HEK293 (cell line): ENCODE results near the gene CDH5.

Experiments
- TCF7L2 ChIP-seq: IDR thresholded peaks from 2 replicates; pipeline ENCODE4 v1.6.1; 2011; ENCODE audit warnings: low read depth, mild to moderate bottlenecking, inconsistent platforms, low read length, moderate library complexity, borderline replicate concordance
- ZFP41 ChIP-seq: fragments of 450-650 bp; formaldehyde crosslinking; IDR thresholded peaks from 2 replicates; pipeline ENCODE4 v1.5.1; 2016; ENCODE audit warnings: missing biosample characterization, missing genetic modification characterization, borderline replicate concordance
- ZNF138 ChIP-seq: fragments of 450-650 bp; formaldehyde crosslinking; IDR thresholded peaks from 2 replicates; pipeline ENCODE4 v1.5.1; 2016; ENCODE audit warnings: missing biosample characterization, missing genetic modification characterization, borderline replicate concordance
- ZNF221 ChIP-seq: fragments of 450-650 bp; formaldehyde crosslinking; IDR thresholded peaks from 2 replicates; pipeline ENCODE4 v1.5.1; 2017; ENCODE audit warnings: missing biosample characterization, missing genetic modification characterization, borderline replicate concordance
- ZNF274 ChIP-seq, 2 experiments: fragments of 200-500 bp in 1 of 2; fragments of 450-650 bp in 1 of 2; sonication (Bioruptor generic) in 1 of 2; formaldehyde crosslinking in 1 of 2; IDR thresholded peaks; 2 replicates each; pipeline versions ENCODE4 v1.5.1 to v1.6.1; 2014 to 2016; ENCODE audit warnings: borderline replicate concordance in 1 of 2, inconsistent platforms in 1 of 2, low read length in 1 of 2, missing biosample characterization in 1 of 2, missing genetic modification characterization in 1 of 2
- ZNF366 ChIP-seq: fragments of 450-650 bp; formaldehyde crosslinking; conservative IDR thresholded peaks from 2 replicates; pipeline ENCODE4 v1.5.1; 2016; ENCODE audit warnings: missing biosample characterization, missing genetic modification characterization
- ZNF555 ChIP-seq: fragments of 450-650 bp; formaldehyde crosslinking; conservative IDR thresholded peaks from 2 replicates; pipeline ENCODE4 v1.5.1; 2017; ENCODE audit warnings: missing biosample characterization, mild to moderate bottlenecking, missing genetic modification characterization, inconsistent platforms
- ZNF585B ChIP-seq: fragments of 450-650 bp; formaldehyde crosslinking; IDR thresholded peaks from 2 replicates; pipeline ENCODE4 v1.5.1; 2016; ENCODE audit warnings: missing biosample characterization, missing genetic modification characterization
- ZNF747 ChIP-seq: fragments of 450-650 bp; formaldehyde crosslinking; IDR thresholded peaks from 2 replicates; pipeline ENCODE4 v1.5.1; 2016; ENCODE audit warnings: missing biosample characterization, missing genetic modification characterization
- ZSCAN16 ChIP-seq: fragments of 450-650 bp; formaldehyde crosslinking; IDR thresholded peaks from 2 replicates; pipeline ENCODE4 v1.5.1; 2016; ENCODE audit warnings: missing biosample characterization, missing genetic modification characterization
- TF ChIP-seq, protein P1 (sequence below): fragments of 450-650 bp; formaldehyde crosslinking; IDR thresholded peaks from 2 replicates; pipeline ENCODE4 v1.5.1; 2016; ENCODE audit warnings: missing biosample characterization, missing genetic modification characterization

DNA sequence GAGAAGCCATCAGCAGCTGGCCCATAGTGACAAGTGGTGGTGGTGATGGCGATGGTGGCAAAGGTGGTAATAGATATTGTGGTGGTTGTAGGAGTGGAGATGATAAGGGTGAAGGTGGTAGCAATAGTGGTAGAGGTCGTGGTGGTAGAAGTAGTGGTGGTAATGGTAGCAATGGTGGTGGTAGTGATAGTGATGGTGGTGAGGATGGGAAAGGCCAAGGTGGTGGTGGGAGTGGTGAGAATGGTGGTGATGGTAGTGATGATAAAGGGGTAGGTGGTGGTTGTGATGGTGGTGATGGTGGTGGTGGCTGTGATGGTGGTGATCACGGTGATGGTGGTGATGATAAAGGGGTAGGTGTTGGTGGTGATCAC, 13.1 kb downstream of the CDH5 start:
- no peak for TF ChIP-seq ZNF555 (tag by site-specific recombination)
- no peak for TF ChIP-seq ZFP41 (tag by site-specific recombination)
- TF ChIP-seq TCF7L2: no peak
- TF ChIP-seq, protein P1, sequence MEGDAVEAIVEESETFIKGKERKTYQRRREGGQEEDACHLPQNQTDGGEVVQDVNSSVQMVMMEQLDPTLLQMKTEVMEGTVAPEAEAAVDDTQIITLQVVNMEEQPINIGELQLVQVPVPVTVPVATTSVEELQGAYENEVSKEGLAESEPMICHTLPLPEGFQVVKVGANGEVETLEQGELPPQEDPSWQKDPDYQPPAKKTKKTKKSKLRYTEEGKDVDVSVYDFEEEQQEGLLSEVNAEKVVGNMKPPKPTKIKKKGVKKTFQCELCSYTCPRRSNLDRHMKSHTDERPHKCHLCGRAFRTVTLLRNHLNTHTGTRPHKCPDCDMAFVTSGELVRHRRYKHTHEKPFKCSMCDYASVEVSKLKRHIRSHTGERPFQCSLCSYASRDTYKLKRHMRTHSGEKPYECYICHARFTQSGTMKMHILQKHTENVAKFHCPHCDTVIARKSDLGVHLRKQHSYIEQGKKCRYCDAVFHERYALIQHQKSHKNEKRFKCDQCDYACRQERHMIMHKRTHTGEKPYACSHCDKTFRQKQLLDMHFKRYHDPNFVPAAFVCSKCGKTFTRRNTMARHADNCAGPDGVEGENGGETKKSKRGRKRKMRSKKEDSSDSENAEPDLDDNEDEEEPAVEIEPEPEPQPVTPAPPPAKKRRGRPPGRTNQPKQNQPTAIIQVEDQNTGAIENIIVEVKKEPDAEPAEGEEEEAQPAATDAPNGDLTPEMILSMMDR: no peak
- TF ChIP-seq ZNF747 (tag by site-specific recombination): no peak
- TF ChIP-seq ZNF366: no peak
- TF ChIP-seq ZNF585B (tag by site-specific recombination): no peak
- TF ChIP-seq ZNF274 (IDR thresholded peaks at IDR 0.05; ENCODE audit: low read length): no peak
- TF ChIP-seq ZNF274 (tag by site-specific recombination; IDR thresholded peaks at IDR 0.05; ENCODE audit: borderline replicate concordance): no peak
- no peak for TF ChIP-seq ZNF221 (tag by site-specific recombination)
- TF ChIP-seq ZSCAN16 (tag by site-specific recombination): no peak
- TF ChIP-seq ZNF138 (tag by site-specific recombination): no peak
